DMS79 (cell line): ENCODE results near the gene IRF9.
A peak's percentile ranks its signal among the peaks of the same experiment; 100 is the strongest.

Experiments used
- DNase-seq: peaks from one replicate; lab custom pipeline; 2025; lab: John Stamatoyannopoulos, UW

The IRF9 gene

DNA sequence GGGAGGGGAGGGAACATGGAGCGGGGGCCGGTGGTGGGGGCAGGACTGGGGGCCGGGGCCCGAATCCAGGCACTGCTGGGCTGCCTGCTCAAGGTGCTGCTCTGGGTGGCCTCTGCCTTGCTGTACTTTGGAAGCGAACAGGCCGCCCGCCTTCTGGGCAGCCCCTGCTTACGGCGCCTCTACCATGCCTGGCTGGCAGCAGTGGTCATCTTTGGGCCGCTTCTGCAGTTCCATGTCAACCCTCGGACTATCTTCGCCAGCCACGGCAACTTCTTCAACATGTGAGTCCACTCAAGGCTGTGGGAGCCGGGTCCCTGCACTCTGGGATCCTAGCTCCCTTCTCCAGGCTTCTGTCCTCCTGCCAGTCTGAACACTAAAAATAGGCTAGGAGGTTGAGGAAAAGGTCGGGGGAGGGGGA, 29.5 kb upstream of the IRF9 start:
- no peak for DNase-seq

DNA sequence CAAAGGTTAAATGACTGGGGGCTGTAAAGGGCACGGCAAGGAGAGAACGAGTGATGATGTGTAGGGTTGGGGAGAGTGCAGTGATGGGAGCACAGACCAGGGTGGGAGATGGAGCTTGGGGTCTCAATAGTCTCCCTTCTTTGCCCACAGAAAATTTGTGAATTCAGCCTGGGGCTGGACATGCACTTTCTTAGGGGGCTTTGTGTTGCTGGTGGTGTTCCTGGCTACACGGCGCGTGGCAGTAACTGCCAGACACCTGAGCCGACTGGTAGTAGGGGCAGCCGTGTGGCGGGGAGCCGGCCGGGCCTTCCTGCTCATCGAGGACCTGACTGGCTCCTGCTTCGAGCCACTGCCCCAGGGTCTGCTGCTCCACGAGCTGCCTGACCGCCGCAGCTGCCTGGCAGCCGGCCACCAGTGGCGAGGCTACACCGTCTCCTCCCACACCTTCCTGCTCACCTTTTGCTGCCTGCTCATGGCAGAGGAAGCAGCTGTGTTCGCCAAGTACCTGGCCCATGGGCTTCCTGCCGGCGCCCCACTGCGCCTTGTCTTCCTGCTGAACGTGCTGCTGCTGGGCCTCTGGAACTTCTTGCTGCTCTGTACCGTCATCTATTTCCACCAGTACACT, 28.9 kb upstream of the IRF9 start:
- DNase-seq, result peak; percentile 17

DNA sequence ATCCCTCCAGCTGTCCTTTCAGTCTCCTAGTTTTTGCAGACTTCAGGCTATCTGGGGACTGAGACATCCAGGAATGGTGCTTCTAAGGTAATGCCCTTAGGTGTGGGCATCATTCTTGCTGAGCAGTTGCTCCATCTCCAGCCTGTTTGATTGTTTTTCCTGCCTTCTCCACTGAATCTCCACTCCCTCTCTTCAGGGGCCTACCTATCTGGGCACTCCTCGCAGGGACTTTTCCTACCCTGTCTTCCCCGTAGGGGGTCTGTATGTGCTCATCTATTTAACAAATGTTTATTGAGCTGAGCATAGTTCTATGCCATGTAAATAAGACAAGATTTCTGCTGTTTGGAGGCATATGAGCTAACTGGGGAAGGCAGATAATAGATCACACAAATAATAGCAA, 28.1 kb upstream of the IRF9 start:
- no peak for DNase-seq

DNA sequence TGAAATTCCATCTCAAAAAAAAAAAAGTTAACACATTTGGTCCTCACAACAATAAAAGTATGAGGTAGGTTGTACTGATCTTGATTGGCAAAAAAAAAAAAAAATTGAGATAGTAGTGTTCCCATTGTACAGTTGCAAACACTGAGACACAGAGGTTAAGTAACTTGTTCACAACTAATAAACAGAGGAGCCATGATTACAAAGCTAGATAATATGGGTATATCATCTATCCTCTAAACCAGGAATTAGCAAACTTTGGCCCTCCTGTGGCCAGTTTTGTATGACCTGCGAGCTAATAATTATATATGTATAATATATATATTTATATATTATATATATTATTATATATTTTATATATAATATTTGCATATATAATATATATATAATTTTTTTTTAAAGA, 27.3 kb upstream of the IRF9 start:
- DNase-seq, result no peak

DNA sequence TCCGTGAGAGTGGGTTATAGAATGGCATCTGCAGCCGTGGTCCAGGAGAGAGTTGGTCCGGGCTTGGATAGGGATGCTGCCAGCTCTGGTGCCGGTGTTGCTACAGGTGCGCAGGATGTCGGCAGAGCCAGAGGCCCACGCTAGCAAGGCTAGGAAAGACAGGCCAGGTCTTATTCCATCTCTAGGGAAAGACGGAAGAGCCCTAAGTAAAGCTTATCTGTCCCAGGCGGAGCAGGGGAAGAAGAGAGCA, 25.6 kb upstream of the IRF9 start:
- no peak for DNase-seq

DNA sequence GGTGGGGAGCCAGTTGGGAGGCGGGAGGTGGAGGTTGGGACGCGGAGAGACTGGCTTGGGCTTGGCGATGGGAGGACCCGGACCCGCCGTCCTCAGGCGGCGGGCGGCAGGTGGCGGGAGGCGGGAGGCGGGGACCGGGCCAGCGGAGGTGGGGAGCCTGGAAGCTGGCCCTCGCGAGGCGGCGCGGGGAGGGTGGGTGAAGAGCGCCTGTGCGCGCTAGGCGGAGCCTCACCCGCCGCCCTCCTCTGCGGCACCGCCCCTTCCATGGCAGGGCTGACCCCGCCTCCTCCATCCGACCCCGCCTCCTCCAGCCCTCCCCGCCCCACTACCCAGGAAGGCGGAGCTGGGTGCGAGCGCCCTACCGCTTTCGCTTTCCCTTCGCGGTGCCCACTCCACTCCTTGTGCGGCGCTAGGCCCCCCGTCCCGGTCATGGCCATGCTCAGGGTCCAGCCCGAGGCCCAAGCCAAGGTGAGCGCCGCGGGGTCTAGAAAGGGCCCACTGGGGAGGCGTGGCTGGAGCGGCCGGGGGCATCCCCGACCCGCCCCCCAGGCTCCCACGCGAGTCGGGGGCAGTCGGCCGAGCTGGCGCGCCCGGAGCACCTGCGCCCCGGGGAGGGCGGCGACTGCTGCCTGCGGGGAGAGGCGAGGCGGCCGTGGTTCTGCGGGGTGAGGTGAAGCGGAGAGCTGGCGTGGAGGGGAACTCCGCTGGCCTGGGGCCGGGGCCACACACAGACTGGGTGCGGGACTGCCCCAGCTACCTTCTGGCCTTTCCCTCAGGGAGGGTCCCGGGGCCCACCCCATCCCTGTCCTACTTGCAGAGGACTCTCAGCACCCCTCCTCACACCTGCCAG, 25.0 kb upstream of the IRF9 start, which contains the start of gene PSME1:
Gene PSME1 (plus strand): TSS at position 361 of the 850 bp plus-strand sequence. CDS start 69 bp downstream, at position 430.
- peak; percentile 84 for DNase-seq

DNA sequence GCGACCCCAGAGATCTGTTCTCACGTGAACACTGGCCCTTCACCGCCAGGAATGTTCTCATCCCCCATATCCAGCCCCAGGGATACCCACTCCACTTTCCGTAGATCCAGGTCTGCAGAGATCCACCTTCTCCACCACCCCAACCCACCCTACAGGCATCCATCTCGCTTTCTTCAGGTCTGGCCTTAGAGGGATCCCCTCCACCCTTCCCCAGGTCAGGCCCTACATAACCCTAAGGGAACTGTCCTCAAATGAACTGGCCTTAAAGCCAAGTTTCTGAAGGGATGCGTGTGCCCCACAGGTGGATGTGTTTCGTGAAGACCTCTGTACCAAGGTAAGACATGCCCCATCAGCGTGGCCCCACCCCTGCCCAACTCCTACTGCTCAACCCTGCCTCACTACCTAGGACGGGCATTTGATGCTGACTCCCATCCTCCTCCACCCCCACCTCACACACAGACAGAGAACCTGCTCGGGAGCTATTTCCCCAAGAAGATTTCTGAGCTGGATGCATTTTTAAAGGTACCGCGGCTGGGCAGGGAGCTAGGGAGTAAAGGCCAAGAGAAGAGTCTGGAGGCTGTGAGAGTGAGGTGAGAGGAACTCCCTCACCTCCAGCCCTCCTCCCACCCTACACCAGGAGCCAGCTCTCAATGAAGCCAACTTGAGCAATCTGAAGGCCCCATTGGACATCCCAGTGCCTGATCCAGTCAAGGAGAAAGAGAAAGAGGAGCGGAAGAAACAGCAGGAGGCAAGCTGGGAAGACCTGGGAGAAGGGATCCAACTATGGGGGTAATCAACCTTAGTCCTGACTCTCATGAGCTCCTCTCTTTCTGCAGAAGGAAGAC, 24.2 kb upstream of the IRF9 start:
- no peak for DNase-seq

DNA sequence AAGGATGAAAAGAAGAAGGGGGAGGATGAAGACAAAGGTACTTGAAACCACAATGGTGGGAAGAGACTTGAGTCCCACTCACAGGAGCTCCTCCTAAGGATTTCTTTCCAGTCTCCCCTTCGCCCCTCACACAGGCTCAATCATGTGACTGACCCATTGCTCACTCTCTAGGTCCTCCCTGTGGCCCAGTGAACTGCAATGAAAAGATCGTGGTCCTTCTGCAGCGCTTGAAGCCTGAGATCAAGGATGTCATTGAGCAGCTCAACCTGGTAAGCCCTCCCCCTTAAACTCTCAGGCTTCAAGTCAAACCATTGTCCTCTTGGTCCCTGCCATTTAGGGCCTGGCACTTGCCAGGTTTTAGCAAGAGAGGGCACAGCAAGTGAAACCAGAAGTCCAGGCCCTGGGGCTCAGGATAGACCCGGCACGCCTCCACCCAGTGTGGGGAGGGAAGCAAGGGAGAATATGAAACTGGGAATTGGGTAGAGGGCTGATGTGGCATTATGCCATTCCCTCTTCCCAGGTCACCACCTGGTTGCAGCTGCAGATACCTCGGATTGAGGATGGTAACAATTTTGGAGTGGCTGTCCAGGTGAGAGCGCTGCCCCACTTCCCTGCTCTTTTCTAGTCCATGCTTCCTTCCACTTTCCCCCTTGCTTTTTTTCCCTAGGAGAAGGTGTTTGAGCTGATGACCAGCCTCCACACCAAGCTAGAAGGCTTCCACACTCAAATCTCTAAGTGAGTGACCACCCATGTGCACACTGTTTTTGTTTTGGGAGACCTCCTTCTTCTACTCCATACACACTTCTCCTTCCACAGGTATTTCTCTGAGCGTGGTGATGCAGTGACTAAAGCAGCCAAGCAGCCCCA, 23.3 kb upstream of the IRF9 start:
- DNase-seq, result no peak

DNA sequence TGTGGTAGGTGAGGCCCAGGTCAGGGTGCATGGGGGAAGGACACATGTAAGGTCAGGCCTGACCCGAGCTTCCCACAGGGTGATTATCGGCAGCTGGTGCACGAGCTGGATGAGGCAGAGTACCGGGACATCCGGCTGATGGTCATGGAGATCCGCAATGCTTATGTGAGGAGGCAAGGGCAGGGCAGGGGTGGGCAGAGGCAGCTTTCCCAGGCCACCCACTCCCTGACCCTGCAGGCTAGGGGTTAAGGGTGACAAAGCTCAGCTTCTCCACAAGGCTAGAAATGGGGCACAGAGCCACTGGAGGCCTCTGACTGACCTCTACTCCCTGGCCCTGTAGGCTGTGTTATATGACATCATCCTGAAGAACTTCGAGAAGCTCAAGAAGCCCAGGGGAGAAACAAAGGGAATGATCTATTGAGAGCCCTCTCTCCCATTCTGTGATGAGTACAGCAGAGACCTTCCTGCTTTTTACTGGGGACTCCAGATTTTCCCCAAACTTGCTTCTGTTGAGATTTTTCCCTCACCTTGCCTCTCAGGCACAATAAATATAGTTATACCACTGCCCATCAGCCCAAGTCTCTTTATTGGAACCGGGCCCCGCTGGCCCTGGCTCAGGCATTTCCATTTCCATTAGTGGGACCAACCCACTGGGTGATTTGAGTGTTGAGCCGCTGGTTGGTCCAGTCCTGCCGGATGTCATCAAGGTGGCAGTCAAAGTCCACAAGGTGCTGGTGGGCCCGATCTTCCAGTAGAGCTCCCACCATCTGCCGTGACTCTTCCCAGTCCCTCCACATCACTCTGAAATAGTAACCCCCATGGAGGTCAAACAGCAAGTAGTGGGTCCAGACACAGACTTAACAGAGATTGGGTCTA, 22.4 kb upstream of the IRF9 start:
- no peak for DNase-seq

DNA sequence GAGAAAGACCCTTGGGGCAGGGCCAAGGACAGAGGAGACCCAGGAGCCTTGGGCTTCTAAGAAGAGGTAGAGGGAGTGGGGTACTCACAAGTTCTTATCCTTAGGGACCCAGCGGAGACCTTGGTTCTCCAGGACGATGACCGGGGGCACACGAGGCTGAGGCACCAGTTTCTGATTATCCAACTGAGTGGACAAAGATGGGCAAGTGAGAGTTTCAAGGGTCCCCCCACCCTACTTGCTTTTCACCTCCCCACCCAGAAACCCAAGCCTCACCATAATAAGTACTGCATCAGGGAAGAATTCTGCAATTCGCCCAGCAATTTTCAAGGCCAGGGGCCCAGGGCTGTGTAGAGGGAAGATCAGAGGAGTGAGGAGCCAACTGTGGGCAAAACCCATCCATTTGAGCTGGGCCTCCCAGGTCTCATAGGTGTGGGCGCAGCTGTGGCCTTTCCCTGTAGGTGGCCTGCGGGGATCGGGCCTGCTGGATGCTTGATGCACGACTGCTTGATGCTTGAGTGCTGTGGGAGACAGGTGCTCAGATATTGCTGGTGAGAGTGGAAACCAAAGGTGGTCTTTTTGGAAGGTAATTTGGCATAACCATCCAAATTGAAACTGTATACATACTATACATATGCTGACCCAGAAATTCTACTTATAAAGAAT, 21.7 kb upstream of the IRF9 start:
- DNase-seq, result no peak

DNA sequence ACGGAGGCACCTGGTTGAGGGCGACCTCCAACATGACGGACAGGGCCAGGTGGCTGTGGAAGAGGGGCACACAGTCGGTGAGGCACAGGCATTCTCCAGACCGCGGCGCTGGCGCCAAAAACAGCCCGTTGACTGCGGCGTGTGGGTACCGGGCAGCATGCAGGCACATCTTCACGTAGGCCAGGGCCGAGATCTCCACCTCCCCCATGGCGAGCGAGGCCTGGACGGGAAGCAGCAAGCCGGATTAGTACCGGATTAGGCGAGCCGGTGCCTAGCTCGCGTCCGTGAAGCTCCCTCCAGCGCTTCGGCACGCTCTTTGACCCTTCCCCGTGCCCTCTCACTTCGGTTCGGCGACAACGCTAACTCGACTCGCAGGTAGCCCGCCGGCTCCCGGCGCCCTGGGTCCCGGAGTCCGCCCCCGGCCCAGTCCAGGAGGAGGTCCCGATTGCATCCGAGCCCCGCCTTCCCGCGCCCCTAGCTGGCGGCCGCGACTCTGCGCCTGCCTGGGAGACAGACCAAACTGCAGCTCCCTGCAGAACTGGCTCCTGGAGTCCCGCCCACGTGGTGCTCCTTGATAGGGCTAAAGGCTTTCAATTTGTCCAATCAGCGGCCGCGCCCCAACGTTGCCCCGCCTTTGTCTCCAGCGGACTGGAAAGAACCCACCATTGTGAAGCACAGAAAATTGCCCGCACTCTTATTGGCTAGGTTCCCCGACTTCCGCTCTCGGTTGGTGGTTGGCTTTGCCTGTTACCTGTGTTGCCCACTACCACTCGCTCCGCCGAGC, 19.8 kb upstream of the IRF9 start, which contains the start of gene EMC9:
Gene EMC9 (minus strand): TSS at position 495 of the 784 bp plus-strand sequence. CDS start 287 bp downstream, at position 208.
- DNase-seq, result peak; percentile 100

DNA sequence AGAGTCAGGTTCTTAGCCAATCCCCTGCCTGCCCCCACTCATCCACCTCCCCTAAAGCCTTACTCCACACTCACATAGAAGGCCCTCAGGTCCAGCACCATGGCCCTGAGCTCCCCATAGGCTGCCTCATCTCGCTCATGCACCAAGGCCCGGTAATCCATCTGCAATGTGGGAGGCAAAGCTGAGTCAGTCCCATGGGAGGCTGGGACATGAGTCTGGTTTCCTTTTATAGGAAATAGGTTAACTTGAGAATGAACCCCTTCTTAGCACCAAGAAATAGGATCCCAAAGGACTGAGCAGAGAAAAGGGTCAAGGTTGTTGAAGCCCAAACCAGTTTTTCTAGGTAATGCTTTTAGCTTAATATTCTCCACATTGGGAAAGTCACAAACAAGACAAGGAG, 17.6 kb upstream of the IRF9 start:
- DNase-seq, result no peak

DNA sequence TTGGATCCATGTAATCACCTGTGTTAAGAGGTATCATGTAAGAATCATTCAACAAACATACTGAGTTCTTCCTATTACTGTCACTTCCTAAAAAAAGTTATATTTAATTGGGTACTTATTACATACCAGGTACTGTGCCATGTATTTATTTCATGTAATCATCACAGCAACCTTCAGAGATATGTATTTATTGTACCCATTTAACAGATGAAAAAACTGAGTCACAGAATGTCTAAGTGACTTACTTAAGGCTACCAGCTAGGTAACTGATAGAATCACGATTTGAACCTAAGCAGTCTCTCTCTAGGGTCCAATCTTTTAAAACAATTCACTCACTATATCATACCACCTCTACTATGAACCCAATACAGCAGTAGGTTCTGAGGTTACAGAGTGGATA, 16.6 kb upstream of the IRF9 start:
- DNase-seq, result no peak

DNA sequence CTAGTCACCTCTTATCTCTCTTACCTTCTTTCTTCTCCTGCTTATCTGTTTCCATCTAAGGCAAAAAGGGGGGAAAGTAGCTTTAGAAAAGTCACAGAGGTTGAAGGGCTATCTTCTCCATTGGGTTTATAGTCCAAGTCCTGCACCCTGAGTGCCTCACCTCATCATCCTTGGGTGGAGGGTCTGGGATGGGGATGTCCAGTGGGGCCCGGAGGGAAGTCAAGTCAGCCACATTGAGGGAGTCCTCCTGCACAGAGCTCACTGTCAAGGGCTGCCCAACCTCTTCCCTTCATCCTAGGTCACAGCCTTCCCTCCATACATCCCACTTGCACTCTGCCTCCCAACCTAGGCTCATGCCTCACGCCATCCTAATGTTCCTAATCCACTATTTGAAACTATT, 15.8 kb upstream of the IRF9 start:
- no peak for DNase-seq

DNA sequence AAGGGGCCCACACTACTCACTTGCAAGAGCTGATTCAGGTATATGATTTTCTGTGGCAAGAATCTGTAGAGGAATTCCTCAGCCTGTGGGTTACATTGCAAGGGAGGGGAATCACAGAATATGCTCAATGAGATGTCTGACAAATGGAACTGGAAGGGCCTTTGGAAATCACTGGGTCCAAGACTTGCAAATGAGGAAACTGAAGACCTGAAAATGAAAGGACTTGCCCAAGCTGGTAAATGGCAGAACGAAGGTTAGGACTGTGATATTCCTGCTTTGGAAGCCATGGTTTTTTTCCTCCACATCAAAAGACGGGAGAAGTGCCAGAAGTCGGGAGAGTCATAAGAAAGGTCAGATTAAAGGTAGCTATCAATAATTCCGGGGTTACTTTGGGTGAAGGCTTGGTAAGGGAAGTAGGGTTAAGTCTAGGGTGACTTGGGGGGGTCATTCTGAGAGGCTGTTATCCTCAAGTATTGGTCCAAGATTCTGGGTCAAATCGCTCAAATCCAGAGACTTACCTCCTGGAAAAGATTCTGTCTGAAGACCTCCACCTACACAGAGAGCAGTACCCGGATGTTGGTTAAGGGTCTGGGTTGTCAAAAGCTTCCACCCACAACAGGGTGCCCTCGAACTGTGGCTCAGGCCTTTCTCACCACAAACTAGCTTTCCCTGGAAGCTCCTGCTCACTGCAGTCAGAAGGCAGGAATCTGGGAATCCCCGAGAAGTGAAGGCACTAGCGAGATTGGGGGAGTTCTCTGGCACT, 15.2 kb upstream of the IRF9 start:
- no peak for DNase-seq

DNA sequence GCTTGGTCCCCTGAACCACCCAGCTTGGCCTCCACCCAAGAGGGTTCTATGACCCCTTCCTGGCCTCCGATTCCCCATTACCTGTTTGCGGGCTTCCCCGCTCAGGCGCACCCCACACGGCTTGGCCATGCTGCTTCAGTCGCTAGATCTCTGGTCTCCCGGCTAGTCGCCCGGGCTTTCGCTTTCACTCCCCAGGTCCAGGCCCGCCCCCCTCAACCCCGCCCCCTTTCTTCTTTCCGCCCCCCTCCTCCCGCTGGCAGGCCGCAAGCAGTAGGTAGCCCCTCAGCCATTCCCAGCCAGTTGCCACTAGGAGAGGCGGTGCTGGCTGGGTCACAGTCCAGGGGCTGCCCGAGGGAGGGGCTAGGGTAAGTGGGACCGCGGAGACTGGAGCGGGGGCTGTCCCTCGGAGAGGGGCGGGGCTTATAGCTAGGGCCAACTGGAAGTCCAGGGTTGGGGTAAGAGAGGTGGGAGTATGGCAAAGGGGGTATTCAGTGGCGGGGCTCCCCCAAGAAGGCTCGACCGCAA, 14.6 kb upstream of the IRF9 start, which contains the start of gene PSME2:
Gene PSME2 (minus strand): TSS at position 158 of the 525 bp plus-strand sequence. CDS start 29 bp downstream, at position 129.
- peak; percentile 99 for DNase-seq

DNA sequence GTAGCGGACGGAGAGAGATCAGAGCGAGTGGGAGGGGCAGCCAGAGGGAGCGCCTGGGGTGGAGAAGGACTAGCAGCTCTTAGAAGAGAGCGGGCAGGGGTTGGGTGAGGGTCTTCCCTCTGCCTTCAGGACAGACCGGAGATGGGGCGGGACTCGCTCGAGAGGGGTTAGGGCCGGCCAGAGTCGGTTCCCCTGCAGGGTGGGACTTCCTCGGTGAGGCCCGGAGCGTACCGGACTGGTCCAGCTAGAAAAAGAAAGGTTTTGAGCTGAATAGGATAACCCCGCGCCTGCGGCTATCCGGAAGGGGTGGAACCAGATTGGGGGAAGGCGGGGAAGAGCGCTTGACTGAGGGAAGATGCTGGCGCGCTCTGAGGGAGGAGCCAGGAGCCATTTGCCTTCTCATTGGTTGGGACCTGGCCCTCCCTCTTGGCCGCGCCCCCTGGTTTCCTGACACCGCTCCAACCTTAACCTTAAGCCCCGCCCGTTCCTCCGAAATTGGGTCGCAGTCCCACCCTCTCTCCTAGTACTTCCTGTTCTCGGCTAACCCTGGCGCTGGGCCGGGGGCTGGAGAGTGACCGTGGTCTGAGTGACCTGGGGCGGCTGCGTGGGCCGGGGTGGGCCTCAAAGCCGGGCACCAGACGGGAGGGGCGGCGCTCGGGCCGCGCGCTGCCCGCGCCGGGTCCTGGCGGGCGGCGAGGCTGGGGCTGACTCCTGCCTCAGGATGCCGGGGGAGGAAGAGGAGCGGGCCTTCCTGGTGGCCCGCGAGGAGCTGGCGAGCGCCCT, 13.9 kb upstream of the IRF9 start, which contains the start of gene RNF31:
Gene RNF31 (plus strand): TSS at position 521 of the 783 bp plus-strand sequence. CDS start 201 bp downstream, at position 722.
- DNase-seq, result peak; percentile 99
